ENCODE measurements around the gene TEX9.
"Not testable (repeated sequence)": the region's sequence is repeated elsewhere in the genome, so short reads cannot be mapped to it uniquely, and the experiment has no call there.

Gene TEX9

GRCh38 chr15:56365075-56365711 is at the start of gene TEX9:
Gene TEX9, plus strand, starts transcription at chr15:56365426. Its CDS starts 25 bp downstream, at chr15:56365451.
- peak; percentile 78 for DNase-seq

- DNase-seq = not testable (repeated sequence)
Measured at GRCh38 chr15:56316561-56316960, 48.7 kb upstream of the TEX9 start.

GRCh38 chr15:56320316-56320715 is 44.9 kb upstream of the TEX9 start:
- no peak for DNase-seq

GRCh38 chr15:56320861-56321260 is 44.4 kb upstream of the TEX9 start:
- DNase-seq = no peak

GRCh38 chr15:56322444-56322843 is 42.8 kb upstream of the TEX9 start:
- no peak for DNase-seq

GRCh38 chr15:56323435-56323834 is 41.8 kb upstream of the TEX9 start:
- DNase-seq = no peak

GRCh38 chr15:56325186-56325585 is 40.0 kb upstream of the TEX9 start:
- DNase-seq = no peak

- no peak for DNase-seq
Measured at GRCh38 chr15:56327721-56328502, 37.3 kb upstream of the TEX9 start.

GRCh38 chr15:56337084-56337725 is 28.0 kb upstream of the TEX9 start:
- no peak for DNase-seq

- DNase-seq = no peak
Measured at GRCh38 chr15:56339594-56339993, 25.6 kb upstream of the TEX9 start.

- DNase-seq = no peak
Measured at GRCh38 chr15:56341201-56341600, 24.0 kb upstream of the TEX9 start.

- DNase-seq = no peak
Measured at GRCh38 chr15:56342653-56343052, 22.6 kb upstream of the TEX9 start.

GRCh38 chr15:56343879-56344278 is 21.3 kb upstream of the TEX9 start:
- DNase-seq = no peak

- no peak for DNase-seq
Measured at GRCh38 chr15:56344336-56344735, 20.9 kb upstream of the TEX9 start.

- no peak for DNase-seq
Measured at GRCh38 chr15:56346414-56346813, 18.8 kb upstream of the TEX9 start.

GRCh38 chr15:56349554-56349953 is 15.7 kb upstream of the TEX9 start:
- no peak for DNase-seq

- no peak for DNase-seq
Measured at GRCh38 chr15:56351353-56351752, 13.9 kb upstream of the TEX9 start.

GRCh38 chr15:56351957-56352506 is 13.2 kb upstream of the TEX9 start:
- no peak for DNase-seq

GRCh38 chr15:56353119-56353518 is 12.1 kb upstream of the TEX9 start:
- no peak for DNase-seq

GRCh38 chr15:56353740-56354139 is 11.5 kb upstream of the TEX9 start:
- DNase-seq = no peak

GRCh38 chr15:56356616-56357015 is 8.6 kb upstream of the TEX9 start:
- no peak for DNase-seq

- DNase-seq = no peak
Measured at GRCh38 chr15:56358604-56359003, 6.6 kb upstream of the TEX9 start.

GRCh38 chr15:56361987-56362386 is 3.2 kb upstream of the TEX9 start:
- DNase-seq = no peak

- DNase-seq = no peak
Measured at GRCh38 chr15:56366211-56366610, 985 bp downstream of the TEX9 start.

Data from NCI-H1092 (cell line).